Left lobe of liver (tissue), 2 donors: Measurements from ENCODE around the gene F12. TPM values are rescaled to one million over a fixed set of nuclear protein-coding genes. Genes with fewer than 3 reads are reported as not detected.

ENCODE experiments used
- ATAC-seq: fragments of 200-7000 bp; cut with Tn5 transposase; one replicate; pipeline ENCODE4 v1.9.1; 2020; ENCODE audit warnings: mild to moderate bottlenecking, moderate library complexity
- DNase-seq: peaks from one replicate; pipeline ENCODE4 v3.0.0-alpha.2; 2020; ENCODE audit warnings: low spot score
- total RNA-seq: library from RNA; stranded (reverse); gene quantifications from one replicate; pipeline ENCODE4 v1.2.1, GENCODE V29; 2021
- donor health status: DM: no; HTN: no; CAD: no; lungs with moderate emphysema.
- donor health status: DM: no; HTN: yes; CAD: no.

The F12 gene
- total RNA-seq, result 292 TPM

DNA sequence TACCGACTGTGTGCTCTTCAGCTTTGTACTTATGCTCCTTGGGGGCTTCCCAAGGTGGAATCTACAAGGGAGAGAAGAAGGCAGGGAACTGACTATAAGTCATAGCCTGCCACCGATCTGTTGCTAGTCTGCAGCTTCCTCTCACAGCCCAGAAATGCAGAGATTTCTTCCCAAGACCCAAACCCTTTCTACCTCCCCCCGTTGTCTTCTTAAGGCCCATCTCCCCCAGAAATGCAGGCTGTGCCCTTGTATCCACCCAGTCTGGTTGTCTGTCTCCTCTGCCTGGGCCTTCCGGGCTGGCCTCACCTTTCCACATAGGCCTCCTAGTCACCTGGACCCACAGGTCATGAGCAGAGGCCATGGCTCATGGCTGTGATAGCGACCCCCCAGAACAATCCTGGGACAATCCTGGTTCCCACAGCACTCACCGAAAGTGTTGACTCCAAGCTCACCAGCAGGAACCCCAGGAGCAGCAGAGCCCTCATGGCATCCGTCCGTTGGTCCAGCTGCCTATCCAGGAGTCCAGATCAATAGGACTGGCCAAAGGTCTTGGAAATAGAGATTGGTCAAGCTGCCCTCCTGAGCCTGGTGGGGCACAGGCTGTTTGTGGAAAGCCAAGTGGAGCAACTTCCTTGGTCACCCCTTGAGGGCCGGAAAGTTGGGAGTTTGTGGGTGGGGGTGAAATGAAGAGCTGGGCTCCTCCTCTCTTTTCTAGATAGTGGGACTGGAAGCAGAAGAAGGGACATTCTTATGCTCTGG lies at the start of gene F12:
Gene F12, minus strand, starts transcription at position 522 of the 759 bp plus-strand sequence. Its CDS starts 37 bp downstream, at position 485.
- DNase-seq, result peak; percentile 85
- peak; percentile 84 for ATAC-seq

DNA sequence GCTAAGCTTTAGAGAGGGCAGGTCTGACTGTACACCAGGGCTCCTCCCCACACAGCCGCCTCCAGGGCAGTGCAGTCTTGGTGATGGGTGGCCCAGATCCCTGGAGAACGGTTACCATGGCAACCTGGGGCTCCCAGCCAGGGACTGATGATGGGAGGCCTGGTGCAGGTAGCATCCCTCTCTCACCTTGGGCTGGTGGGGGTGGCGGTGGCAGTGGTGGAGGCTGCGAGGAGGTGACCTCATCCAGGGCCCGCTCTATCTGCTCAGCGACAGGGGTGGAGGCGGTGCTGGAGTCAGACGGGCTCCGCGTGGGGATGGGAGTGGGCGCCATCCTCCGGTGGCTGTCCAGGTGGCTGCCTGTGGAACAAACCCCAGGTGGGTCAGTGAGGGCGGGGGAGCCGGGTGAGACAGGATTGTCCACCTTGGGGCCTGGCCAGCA lies 49.6 kb upstream of the F12 start:
- DNase-seq (peak; percentile 49), ATAC-seq (no peak)

DNA sequence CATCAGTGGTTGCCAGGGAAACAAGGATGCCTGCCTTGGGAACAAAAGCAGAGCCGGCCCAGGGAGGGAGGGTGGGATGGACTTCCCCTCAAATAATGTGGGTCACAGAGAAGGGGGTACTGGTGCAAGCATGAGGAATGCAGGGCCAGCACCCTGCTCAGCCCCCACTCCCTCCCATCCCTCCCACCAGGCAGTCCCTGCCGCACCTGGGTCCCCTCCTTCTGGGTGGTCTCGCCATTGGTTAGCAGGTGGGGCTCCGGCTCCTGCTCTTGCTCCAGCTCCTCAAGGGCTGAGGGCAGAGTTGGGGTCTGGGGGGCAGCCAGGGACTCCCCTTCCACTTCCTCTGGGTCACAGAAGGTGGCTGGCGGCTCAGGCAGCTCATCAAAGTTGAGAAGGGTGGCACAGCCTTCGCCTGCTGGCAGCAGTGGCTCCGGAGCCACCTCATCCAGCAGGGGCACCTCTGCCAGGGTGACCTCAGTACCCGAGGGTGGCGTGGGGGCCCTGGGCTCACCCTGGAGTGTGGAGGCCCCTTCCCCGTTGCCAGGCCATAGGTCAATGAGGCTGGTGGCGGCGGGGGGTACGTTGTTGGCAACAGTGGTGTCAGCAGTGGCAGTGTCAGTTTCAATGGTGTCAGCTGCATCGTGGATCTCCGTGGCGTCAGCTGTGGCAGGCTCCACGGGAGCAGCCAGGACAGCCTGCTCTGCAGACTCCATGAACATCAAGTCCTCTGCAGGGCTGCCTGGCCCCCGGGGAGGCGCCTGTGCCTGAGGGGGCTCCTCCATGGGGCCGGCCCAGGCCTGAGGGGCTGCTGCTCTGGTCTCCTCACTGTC lies 48.7 kb upstream of the F12 start:
- peak; percentile 51 for DNase-seq
- no peak for ATAC-seq

DNA sequence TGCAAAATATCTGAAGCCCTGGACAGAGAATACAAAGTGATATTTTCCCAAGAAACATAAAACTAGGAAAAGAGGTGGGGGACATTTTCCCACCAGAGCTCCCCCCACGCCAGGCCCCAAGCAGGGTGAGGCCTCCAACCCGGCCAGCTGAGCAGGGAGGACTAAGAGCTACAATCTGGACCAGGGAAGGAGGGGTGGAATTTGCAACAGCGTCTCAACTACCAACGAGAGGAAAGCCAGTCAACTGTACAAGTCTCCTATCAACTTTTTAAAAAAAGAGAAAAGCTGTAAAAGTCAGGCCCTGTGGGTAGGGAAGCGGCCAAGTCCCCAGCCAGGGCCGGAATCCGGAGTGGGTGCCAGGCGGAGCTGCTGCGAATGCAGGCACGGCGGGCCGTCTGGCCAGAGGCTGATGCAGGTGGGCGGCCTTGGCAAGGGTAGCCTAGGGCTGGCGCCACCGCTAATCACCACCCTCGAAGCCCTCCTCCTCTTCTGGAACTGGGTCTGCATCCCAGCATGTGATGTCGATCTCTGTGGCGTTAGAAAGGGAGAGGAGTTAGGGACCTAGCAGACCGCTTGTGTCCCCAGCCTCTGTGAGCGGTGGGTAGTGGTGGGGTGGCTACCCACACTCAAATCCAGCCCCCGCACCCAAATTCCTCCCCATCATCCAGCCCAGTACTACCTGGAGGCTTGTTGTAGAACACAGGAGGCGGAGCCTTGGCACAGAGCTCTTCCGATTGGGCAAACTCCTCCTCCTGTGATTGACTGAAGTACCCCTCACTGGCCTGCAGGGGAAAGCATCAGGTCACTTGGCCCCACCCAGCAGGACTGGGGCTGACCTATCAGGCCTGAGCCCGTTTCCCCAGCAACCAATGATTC lies 47.9 kb upstream of the F12 start:
- DNase-seq, result peak; percentile 84
- ATAC-seq, result peak; percentile 64

DNA sequence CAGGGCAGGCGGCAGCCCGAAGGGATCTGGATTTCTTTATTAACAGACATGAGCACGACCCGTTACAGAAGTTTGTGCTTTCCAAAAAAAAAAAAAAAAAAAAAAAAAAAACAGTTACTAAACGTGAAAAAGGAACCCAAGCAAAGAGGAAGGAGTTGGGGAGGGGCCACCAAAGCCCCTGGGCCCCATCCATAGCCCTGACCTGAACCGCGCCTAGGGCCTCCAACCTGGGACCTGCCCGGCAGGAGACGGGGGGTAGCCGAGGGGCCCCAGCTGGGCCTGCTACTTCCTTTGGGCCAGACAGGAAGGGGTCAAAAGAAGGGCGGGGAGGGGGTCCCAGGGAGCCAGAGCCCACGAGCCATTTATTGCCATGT lies 47.2 kb upstream of the F12 start:
- ATAC-seq (no peak), DNase-seq (no peak)

DNA sequence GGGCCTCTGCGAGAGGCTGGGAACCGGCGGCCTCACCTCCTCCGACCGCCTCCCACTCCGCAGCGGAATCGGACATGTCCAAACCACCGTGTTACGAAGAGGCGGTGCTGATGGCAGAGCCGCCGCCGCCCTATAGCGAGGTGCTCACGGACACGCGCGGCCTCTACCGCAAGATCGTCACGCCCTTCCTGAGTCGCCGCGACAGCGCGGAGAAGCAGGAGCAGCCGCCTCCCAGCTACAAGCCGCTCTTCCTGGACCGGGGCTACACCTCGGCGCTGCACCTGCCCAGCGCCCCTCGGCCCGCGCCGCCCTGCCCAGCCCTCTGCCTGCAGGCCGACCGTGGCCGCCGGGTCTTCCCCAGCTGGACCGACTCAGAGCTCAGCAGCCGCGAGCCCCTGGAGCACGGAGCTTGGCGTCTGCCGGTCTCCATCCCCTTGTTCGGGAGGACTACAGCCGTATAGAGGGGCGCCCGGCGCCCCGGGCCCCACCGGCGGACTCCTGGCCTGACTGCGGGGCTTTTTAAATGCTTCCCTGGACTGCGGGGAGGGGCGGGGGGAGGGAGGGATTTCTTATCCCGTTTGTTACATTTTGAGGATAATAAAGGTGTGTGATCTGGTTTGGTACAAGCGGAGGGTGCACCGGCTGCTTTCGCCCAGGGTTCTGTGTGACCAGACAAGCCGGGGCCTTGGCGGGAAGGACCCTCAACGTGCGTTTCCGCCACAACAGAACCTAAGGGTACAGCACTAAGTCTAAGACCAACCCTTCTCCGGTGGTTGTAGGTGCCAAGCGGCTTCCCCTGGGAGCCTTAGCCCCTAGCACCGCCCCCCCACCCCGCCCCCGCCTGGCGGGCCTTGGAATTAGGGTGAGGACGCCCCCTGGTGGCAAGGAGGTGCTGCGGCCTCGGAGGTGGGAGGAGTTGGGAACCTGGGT lies 46.6 kb upstream of the F12 start:
- DNase-seq (peak; percentile 89), ATAC-seq (peak; percentile 68)

DNA sequence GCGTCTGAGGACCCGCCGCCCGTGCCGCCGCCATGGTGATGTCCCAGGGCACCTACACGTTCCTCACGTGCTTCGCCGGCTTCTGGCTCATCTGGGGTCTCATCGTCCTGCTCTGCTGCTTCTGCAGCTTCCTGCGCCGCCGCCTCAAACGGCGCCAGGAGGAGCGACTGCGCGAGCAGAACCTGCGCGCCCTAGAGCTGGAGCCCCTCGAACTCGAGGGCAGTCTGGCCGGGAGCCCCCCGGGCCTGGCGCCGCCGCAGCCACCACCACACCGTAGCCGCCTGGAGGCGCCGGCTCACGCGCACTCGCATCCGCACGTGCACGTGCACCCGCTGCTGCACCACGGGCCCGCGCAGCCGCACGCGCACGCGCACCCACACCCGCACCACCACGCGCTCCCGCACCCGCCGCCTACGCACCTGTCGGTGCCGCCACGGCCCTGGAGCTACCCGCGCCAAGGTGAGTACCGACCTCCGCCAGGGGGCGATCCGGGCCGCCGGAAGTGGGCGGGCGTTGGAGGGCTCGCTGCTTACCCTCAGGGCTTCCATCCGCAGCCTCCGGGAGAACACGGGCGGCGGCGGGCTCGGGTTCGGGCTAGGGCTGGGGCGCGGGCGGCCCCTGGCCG lies 45.8 kb upstream of the F12 start:
- peak; percentile 88 for DNase-seq
- ATAC-seq, result peak; percentile 69

DNA sequence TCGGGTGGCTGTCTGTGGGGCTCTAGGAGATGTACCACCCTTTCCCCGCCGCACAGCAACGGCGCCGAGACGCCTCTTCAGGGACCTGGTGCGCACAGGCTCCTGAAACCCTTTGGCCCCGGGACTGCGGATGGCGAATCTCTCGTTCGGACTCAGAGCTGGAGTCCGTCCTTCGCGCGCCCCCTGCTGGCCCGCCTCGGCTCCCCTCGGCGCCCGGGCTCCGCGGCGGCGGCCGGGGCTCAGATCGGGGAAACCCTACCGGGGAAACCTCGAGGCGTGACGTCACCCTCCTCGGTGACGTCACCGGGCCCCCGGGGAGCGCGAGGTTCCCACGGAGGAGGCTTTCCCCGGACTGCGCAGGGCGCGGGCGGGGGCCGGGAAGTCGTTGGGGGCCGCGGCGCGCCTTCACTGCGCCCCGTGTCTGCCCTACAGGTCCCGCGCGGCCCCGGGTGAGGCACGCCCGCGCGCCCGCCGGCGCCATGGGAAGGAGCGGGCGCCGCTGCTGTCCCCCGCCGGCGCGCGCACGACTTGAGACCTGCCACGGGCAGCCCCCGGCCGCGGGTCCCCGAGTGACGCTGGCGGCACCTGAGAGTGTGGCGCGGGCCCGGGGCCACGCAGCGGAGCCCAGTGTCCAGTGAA lies 45.2 kb upstream of the F12 start:
- peak; percentile 75 for ATAC-seq
- DNase-seq, result peak; percentile 93

DNA sequence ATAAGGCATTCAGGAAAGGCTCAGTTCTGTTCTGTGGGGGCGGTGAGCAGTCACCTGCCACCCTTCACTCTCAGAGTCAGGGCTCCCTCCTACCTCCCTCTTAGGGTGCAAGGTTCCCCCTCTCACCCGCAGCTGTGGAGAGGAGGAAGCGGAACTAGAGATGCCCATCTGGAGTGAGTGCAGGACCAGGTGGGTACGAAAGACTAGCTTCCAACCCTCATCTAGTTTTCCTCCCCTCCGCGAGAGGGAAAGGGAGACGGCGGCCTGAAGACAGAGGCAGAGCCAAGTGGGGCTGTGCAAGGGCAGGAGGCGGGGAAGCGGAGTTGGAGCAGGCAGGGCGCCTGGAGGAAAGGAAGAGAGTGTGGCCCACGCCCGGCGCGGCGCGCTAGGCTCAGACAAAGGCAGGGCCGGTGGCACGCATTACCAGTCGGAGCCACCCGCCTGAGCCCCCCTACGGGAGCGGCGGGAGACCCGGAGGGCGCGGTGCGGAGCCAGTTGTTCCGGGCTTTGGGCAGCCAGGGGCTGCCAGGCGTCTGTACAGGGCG lies 44.6 kb upstream of the F12 start:
- ATAC-seq (no peak), DNase-seq (no peak)

DNA sequence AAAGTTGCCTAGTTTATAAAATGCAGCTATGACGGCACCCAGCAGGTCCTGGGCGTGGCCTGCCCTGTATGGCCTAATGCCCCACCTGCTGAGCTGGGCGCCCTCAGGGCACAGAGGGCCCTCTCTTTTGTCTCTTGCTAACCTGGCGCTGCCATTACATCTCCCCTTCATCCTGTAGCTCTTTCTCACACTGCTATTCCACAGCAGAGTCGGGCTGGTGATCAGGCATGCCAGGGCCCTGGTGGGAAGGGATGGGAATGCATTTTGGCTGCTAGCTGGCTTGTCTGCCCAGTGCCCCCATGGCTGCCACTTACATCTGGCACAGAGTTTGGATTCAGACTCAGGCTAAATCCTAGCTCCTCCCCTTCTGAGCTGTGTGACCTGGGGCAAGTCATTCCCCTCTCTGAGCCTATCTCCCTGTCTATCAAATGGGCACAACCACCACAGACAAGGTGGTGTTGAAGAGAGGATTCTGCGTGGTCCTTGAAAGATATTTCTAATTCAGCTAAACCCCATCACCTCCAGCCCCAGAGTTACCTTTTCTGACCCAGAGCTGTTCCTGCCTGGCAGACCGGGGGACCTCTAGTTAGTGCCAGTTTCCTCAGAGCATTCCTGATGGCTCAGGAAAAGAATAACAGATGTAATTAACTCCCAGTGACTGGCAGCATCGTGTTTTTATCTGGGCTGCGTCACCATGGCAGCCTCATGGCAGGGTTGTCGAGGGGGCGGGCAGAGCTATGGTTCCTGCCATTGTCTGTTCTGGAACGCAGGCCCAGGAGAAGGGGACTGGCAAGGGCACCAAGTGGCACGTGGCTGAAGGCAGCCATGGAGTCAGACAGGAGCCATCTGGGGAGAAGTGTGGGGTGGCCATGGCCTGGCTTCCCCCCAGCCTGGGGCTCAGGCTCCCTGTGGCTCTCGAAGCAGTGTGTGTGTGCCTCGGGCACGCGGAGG lies 43.6 kb upstream of the F12 start:
- no peak for ATAC-seq
- DNase-seq, result no peak

DNA sequence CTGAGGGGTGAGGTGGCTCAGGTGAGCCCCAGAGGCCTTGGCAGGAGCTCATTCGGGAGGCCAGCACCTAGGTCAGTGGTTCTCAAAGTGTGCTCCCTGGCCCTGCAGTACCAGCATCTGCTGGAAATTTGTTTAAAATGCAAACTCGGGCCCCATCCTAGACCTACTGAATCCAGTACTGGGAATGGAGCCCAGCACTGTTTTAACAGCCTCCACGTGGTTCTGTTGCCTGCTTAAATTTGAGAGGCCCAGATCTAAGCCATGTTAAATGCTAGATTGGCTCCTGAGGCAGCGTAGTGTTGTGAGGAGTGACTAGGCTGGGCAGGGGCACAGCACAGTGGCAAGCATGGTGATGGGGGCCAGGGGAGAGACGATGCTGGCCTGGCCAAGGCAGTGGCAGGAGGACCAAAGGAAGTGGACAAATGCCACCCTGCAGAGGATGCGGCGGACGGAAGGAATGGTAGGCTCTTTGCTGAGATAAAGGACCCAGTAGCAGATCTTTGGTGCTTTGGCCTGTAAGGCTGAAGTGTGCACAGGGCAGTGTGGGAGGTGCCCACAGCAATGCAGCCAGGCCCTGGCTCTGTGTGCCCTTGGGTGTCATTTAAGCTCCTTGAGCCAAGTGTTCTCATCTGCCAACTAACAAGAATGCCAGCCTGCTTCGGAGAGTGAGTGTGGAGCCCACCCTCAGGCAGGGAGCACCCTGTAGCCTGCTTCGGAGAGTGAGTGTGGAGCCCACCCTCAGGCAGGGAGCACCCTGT lies 41.5 kb upstream of the F12 start:
- no peak for DNase-seq
- ATAC-seq, result no peak

DNA sequence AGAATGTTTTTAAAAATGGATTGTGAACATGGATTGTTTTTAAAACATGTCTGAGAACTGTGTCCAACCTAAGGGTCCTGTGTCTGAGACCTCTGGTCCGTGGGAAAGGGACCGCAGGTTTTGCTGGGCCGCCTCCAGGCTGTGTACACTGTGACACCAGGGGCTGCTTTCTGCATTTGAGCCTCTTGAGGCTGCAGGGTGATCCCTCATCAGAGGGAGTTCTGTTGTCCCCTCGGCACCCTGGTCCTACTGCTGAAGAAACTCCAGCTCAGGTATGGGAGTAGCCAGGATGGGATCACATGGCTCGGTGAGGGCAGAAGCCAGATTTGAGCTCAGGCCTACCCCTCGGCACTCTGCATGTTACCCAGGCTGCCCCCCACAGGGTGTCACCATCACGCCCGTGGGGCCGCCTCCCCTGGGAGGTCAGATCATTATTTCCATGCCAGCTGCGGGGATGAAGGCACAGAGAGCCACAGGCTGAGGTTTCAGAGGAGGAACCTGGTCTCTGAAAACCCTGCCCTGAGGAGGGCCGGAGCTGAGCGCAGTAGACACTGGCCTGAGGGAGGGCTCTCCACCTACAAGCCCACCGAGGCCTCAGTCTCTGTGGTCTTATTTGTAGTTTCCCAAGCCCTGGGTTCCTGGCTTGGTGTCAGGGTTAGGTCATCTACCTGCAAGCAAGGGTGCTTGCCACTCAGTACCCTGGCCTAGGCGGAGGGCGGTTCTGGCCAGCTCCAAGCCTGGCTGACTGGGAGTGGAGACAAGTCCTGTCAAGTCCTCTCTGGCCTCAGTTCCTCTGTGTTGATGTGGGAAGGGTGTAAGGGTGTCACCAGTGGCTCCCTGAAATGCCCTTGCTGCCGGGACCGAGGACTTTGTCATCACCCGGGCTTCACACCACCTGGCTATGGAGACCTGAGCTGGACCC lies 40.0 kb upstream of the F12 start:
- DNase-seq, result no peak
- no peak for ATAC-seq

DNA sequence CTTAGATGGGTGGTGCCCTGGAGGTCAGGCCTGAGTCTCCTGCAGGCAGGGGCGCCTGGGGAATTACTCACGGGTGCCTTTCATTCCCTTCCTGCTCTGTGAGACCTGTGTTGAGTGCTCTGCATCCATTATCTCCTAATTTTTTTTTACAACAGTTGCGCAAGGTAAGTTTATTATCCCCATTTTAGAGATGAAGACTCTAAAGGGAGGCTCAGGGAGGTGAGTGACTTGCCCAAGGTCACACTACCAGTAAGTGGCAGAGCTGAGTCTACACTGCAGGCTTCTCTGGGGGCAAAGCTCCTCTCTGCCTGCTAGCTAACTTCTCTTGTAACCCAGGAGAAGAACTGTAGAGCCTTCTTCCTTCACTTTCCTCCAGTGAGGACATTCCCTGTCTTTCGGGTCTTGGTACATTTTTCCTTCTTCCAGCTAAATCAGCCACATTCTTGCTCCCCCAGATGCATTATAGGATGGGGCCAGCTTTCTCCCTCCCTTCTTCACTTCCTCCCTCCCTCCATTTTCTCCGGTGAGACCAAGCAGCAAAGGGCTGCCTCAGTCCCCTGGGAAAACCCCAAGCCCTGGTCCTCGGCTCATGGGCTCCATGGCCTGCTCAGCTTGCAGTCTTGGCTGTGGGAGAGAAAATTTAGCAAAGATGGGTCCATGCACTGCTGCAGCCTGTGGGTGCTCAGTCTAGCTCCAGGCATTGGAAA lies 39.0 kb upstream of the F12 start:
- no peak for ATAC-seq
- DNase-seq, result no peak

DNA sequence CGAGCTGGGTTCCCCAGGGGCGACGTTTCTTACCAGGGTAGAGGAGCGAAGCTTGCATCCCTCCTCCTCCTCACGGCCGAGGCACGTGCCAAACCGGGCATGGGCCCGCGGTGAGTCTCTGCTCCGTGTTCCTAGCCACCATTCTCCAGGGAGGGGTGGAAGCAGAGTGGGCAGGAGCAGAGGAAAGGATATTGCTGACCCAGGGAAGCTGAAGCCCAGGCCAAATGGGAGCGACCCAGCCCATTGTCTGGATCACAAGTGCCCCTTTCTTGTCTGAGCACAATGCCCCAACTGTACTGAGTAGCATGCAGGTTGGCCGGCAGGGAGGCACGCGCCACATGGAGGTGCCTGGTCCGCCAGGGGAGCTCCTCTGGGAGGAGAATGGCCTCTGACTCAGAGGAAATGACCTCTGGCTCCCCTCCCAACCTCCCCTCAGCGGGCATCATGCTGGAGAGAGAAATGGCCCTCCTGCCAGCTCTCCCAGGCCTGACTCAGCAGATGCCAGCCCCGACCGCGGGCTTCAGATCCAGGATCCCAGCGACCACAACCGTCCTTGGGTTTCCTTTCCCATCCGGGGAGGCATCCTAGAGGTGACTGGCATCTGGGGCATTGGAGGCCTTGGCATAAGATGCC lies 38.4 kb upstream of the F12 start:
- DNase-seq (no peak), ATAC-seq (peak; percentile 38)
